Ishikawa (cell line): ENCODE data around the gene SATB1.

ENCODE experiments used
- CEBPB ChIP-seq: IDR thresholded peaks from 2 replicates; pipeline ENCODE4 v1.6.1; 2012
- CREB1 ChIP-seq: IDR thresholded peaks from 2 replicates; pipeline ENCODE4 v1.6.1; 2012; ENCODE audit warnings: low read depth
- EGR1 ChIP-seq: IDR thresholded peaks from 2 replicates; pipeline ENCODE4 v1.6.1; 2012
- EP300 ChIP-seq: IDR thresholded peaks from 2 replicates; pipeline ENCODE4 v1.6.1; 2012; ENCODE audit warnings: borderline replicate concordance
- FOXM1 ChIP-seq: IDR thresholded peaks from 2 replicates; pipeline ENCODE4 v1.6.1; 2012; ENCODE audit warnings: low read depth, borderline replicate concordance
- NFIC ChIP-seq: IDR thresholded peaks from 2 replicates; pipeline ENCODE4 v1.6.1; 2012
- RAD21 ChIP-seq: IDR thresholded peaks from 2 replicates; pipeline ENCODE4 v1.6.1; 2012; ENCODE audit warnings: low read depth
- REST ChIP-seq: IDR thresholded peaks from 2 replicates; pipeline ENCODE4 v1.6.1; 2012; ENCODE audit warnings: low read depth, mild to moderate bottlenecking
- TAF1 ChIP-seq: IDR thresholded peaks from 2 replicates; pipeline ENCODE4 v1.6.1; 2012; ENCODE audit warnings: low read depth, mild to moderate bottlenecking
- TCF12 ChIP-seq: IDR thresholded peaks from 2 replicates; pipeline ENCODE4 v1.6.1; 2012; ENCODE audit warnings: low read depth
- TEAD4 ChIP-seq: IDR thresholded peaks from 2 replicates; pipeline ENCODE4 v1.6.1; 2012
- YY1 ChIP-seq: IDR thresholded peaks from 2 replicates; pipeline ENCODE4 v1.6.1; 2012; ENCODE audit warnings: low read depth
- TF ChIP-seq, protein P1 (sequence below): IDR thresholded peaks from 2 replicates; pipeline ENCODE4 v1.6.1; 2012
- TF ChIP-seq, protein P2 (sequence below): IDR thresholded peaks from 2 replicates; pipeline ENCODE4 v1.6.1; 2012

- TF ChIP-seq, protein P1, sequence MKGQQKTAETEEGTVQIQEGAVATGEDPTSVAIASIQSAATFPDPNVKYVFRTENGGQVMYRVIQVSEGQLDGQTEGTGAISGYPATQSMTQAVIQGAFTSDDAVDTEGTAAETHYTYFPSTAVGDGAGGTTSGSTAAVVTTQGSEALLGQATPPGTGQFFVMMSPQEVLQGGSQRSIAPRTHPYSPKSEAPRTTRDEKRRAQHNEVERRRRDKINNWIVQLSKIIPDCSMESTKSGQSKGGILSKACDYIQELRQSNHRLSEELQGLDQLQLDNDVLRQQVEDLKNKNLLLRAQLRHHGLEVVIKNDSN, result no peak
- TF ChIP-seq TAF1 (no peak), EP300 (no peak), TEAD4 (no peak), FOXM1 (no peak), REST (no peak), RAD21 (no peak), YY1 (no peak), NFIC (no peak), CEBPB (no peak), TCF12 (no peak), CREB1 (no peak), EGR1 (no peak)
- TF ChIP-seq, protein P2, sequence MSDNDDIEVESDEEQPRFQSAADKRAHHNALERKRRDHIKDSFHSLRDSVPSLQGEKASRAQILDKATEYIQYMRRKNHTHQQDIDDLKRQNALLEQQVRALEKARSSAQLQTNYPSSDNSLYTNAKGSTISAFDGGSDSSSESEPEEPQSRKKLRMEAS, result no peak
Measured at GRCh38 chr3:18420555-18420954, 4.6 kb downstream of the SATB1 start.
